PC-9 (cell line): ENCODE data around the gene YIF1B.

Source experiments
- EZH2 ChIP-seq: fragments of 200-600 bp; sonication (generic); IDR thresholded peaks from 2 replicates; pipeline ENCODE4 v1.8.0; 2017; ENCODE audit warnings: antibody characterized with exemption, low read depth
- TF ChIP-seq, protein P1 (sequence below): fragments of 200-600 bp; sonication (generic); conservative IDR thresholded peaks from 2 replicates; pipeline ENCODE4 v1.6.1; 2017; ENCODE audit warnings: mixed run types, antibody characterized with exemption, mild to moderate bottlenecking, moderate library complexity

DNA sequence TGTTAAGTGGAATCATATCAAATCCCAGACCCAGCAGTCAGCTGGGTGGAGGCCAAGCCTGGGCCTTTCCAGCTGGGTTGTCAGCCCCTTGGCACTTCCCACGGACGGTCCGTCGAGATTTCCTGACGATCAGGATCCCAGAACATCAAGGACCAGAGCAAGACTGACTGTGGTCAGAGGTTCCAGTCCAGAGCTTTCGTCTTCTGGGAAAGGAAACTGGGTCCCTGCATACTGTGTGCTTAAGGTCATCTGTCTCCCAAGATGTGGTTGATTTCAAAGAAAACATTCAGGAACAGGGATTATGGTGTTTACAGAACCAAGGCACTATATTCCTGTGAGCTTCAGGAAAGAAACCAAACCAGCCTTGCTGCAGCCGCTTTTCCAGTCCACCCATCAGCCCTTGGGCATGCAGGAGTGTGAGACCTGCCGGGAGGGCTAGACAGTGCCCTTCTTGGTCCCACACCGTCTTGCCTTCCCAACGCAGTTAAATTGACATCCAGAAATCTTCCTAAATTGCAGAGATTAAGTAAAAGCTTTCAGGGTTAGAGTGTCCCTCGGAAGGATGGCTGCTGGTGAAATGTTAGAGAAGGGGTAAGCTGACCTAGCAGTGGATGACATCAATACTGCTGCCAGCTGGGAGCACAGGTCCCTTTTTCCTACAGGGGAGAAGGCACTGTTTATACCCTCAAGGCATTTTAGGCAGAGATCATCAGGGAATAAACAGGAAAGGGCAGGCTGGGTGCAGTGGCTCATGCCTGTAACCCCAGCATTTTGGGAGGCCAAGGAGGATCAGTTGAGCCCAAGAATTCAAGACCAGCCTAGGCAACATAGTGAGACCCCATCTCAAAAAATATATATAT lies 16.7 kb downstream of the YIF1B start:
- TF ChIP-seq, protein P1, sequence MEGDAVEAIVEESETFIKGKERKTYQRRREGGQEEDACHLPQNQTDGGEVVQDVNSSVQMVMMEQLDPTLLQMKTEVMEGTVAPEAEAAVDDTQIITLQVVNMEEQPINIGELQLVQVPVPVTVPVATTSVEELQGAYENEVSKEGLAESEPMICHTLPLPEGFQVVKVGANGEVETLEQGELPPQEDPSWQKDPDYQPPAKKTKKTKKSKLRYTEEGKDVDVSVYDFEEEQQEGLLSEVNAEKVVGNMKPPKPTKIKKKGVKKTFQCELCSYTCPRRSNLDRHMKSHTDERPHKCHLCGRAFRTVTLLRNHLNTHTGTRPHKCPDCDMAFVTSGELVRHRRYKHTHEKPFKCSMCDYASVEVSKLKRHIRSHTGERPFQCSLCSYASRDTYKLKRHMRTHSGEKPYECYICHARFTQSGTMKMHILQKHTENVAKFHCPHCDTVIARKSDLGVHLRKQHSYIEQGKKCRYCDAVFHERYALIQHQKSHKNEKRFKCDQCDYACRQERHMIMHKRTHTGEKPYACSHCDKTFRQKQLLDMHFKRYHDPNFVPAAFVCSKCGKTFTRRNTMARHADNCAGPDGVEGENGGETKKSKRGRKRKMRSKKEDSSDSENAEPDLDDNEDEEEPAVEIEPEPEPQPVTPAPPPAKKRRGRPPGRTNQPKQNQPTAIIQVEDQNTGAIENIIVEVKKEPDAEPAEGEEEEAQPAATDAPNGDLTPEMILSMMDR = no peak
- no peak for TF ChIP-seq EZH2
